ENCODE results near the gene DUSP19.
"Not testable (repeated sequence)": the region's sequence is repeated elsewhere in the genome, so short reads cannot be mapped to it uniquely, and the experiment has no call there.

DUSP19 gene, protein sequence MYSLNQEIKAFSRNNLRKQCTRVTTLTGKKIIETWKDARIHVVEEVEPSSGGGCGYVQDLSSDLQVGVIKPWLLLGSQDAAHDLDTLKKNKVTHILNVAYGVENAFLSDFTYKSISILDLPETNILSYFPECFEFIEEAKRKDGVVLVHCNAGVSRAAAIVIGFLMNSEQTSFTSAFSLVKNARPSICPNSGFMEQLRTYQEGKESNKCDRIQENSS
- 2.6 to 5.6 (median 3.1) reads per million in 4 experiments for total RNA-seq

DNA sequence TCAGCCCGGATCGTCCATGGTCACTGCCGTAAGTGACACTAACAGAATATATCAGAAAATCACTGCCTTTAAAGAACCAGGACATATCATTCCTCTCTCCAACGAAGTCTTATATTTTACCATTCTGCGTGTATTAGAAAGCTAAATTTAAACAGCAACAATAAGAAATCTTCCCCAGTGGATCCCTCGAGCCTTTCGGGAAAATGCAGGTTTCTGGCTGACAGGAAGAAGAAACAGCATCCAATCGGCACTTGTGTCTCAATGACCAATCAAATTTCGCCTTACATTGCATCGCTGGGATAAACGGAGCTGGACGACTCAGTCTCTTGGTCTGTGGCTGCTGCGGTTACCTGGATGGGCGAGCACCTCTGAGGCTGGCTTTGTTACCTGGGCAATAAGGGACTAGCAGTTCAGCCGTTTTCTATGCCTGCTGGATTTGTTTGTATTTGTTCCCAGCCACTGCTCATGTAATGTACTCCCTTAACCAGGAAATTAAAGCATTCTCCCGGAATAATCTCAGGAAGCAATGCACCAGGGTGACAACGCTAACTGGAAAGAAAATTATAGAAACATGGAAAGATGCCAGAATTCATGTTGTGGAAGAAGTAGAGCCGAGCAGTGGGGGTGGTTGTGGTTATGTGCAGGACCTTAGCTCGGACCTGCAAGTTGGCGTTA lies at the start of gene DUSP19:
TSS of gene DUSP19 (plus strand) at position 284 of the 675 bp plus-strand sequence. CDS start at position 471, 187 bp downstream.
- peak; percentile 61 for DNase-seq

DNA sequence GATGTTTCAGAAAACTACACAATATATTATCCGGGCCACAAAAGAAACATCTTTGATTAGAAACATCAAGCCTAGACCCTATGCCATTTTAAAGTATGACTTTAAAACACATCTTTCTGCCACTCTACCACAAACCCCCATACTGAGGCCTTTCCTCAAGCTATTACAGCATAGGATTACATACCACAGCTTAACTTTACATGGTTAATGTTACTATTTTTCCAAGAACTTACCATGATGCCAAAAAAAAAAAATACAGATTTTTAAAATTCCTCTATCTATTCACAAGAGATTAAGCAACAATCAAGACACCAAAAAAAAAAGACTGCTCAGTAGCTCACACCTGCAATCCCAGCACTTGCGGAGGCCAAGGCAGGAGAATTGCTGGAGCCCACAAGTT lies 49.3 kb upstream of the DUSP19 start:
- no peak for DNase-seq

DNA sequence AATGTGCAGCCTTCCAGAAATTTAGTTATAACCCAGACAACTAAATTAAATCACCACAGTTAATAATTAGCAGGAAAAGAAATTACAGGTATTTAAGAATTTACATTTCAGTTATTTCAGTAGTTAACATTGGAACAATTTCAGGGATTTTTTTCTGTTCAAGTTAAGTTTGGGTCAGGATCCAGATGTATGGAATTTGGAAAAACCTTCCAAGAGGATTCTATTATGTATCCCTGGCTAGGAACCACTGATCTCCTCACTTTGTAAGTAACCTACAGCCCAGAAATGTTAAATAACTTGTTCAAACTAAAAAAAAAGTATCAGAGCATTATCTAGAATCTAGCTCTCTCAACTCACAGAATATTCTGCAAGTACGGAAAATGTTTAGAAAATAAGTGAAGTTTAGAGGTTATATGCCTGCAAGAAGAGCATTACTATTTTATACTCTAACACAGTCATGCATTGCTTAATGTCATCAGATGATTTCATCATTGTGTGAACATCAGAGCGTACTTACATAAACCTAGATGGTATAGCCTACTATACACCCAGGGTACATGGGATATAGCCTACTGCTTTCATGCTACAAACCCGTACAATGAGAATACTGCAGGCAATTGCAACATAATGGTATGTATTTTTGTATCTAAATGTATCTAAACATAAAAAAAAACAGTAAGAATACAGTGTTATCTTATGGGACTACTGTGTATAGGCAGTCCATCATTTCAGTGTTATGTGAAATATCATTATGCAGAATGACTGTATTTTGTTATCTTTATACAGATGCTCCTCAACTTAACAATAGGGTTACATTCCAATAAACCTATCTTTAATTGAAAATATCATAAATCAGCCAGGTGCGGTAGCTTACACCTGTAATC lies 46.4 kb upstream of the DUSP19 start:
- DNase-seq = no peak

DNA sequence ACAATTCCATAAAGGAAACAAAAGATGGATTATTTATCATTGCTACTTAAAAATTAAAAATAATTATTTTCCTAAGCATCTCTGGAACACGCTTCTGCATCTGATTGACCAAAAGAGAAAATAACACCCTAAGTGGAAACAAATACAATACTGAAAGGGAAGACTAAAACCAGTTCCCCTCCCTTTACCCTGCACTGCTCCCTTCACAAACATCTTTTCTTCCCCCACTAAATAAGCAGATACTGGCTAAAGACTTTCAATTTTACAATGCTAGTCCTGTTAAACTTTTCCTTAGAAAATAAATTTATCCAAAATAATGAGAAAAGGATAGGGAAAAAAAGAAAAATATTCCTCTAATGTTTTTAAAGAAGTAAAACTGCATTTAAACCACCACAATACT lies 44.6 kb upstream of the DUSP19 start:
- DNase-seq = no peak

- DNase-seq = no peak
These were observed 43.7 kb upstream of the DUSP19 start for GRCh38 chr2:183034806-183035205.

DNA sequence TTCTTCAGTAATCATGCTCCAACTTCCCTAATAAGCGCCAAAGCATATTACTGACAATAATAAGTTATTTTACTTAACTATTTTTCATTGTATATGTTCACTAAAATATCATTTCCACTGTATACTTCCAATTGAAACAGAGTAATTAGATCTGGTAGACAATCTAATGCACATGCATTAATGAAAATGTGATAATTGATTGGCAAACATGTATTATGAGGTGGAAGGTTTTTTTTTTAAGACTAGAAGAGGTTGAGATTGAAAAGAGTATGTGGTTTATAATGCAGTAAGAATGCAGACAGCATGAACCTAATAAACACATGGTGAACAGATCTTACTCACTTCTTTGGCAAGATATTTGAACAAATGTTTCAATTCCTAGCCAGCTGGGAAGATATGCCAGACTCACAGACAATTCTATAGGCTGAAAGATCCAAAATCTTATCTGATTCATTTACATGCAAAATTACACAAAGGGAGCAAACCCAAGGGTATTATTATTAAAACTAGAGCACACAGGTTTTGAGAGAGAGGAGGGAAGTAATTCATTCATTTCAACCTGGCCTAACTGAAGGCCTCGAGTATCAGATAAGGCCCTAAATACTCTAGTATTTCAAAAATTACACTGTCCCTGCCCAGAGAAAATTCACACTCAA lies 43.1 kb upstream of the DUSP19 start:
- DNase-seq = no peak

DNA sequence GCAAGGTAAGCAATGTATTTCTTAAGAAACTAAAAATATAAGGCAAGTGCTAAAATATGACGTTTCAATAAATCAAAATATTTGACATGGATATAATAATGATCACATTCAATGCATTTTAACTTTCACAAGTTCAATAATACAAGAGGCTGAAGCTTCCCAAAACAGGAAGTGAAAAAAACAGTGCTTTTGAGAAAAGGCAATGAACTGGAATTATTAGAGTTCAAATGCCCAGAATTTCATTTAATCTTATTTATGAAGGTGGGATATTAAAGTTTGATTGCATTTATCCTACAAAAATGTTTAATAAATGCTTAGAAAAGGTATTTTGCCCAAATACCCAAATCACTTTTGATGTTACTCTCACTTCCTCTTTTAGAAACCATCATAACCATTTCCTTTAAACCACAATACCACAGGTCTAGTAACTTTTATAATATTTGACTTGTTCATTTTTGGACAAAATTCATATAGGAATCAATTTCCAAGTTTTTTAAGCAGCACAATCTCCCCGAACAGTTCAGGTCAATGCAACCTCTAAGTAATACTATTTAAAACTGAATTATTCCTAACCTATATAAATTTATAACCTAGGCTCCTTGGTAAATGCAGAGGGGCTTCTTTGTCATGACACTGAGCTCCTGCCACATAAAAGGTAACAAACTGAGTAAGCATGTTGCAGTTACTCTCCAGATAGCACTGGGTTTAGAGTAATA lies 42.4 kb upstream of the DUSP19 start:
- DNase-seq = no peak

DNA sequence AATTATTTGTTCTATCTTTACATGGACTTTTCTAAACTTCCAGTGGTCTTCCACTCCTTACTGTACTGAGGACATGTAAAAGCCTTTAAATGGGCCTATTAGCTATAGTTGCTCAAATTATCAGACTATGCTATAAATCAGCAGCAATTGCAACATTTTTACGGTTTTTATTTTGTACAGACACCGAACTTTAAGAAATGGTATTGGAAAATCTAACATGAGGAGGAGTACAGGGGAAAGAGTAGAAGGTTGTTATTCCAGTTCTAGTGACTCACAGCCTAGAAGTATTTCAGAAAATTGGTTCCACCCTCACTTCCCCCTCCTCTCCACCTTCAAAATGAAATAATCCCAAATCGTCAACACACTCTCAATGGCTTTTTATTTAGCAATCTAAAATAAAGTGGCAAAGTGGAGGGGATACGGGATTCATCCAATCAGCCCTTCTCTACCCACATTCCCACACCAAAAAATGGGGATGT lies 41.4 kb upstream of the DUSP19 start:
- DNase-seq = no peak

DNA sequence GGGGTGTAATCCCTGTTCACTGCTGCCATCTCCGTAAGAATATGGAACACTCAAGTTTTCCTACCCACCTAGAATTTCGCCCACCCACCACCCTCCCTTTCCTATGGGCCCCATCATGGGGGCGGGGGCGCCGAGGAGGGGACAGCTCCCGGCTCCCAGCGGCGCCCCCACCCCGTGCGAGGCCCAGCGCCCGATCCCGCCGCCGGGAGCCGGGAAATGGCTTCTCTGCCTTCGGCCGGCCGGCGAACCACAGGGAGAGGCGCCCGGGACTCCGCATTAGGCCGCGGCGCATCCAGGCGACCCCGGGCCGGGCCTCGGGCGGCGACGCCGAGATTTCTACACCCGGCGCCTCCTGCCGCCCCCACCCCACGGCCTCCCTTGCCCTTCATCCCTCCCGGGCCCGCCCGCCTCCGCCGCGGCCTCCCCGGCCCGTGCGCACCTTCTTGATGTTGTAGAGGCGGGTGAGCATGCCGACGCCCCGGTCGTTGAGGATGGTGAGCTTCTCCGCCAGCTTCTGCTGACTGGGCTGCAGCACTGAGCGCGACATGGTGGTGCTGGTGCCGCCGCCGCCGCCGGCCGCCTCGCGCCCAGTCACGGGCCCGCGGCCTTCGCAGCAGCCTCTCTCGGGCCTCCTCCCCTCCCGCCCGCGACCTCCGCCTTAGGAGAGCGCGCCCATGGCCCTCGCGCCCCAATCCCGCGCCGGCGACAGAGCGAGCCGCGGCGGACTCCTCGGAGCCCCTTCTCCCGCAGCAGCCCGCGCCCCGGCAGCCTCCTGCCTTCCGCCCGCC lies 40.8 kb upstream of the DUSP19 start:
- DNase-seq = peak; percentile 16

DNA sequence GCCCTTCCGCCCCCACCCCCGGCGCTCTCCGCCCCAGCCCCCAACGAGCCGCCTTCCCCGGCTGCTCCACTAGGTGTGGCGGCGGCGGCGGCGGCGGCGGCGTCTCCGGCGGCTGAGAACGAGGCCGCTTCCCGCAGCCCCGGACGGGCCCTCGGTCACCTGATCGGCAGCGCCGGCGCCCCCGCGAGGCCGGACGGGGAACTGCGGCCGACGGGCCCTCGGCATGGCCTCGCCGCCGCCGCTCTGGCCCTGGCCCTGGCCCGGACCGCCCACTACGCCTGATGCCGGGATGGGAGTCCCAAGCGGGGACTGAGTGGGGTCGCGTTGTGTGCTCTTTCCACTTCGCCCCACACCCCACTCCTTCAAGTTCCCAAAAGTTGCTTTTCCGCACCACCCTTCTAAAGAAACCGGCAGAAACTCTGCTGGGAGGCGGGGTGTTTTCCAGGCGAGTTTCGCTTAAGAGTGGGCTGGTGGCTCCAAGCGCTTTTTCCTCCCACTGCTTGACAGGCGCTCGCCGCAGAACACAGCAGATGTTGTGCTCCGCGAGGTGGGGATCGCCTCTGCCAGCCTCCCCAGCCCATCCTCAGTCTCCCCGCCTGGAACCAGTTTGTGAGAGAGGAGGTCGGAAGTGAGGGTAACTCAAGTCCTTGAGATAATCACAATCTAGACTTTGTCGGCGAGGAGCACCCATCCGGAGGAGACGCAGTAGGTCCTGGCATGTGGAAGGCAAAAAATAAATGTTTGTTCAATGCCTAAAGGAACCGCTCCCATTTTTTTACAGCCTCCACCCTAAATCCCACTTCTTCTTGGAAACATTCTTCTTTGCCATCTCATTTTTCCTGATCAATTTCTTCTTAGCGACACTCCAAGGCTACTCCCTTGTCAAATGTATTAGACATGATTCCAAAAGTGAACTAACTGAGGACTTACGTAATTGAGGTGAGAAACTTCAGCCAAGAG lies 39.9 kb upstream of the DUSP19 start, which contains the start of gene NCKAP1:
TSS of gene NCKAP1 (minus strand) at position 117 of the 960 bp plus-strand sequence. CDS start 358 bp downstream, outside the sequence.
- peak; percentile 56 for DNase-seq

DNA sequence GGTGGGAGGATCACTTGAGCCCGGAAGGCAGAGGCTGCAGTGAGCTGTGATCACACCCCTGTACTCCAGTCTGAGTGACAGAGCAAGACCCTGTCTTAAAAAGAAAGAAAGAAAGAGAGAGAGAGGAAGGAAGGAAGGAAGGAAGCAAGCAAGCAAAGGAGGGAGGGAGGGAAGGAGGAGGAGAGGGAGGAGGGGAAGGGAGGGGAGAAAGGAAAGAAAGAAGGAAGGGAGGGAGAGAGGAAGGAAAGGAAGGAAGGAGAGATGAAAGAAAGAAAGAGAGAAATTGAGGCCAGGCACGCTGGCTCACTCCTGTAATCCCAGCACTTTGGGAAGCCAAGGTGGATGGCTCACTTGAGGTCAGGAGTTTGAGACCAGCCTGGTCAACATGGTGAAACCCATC lies 37.9 kb upstream of the DUSP19 start:
- no peak for DNase-seq

DNA sequence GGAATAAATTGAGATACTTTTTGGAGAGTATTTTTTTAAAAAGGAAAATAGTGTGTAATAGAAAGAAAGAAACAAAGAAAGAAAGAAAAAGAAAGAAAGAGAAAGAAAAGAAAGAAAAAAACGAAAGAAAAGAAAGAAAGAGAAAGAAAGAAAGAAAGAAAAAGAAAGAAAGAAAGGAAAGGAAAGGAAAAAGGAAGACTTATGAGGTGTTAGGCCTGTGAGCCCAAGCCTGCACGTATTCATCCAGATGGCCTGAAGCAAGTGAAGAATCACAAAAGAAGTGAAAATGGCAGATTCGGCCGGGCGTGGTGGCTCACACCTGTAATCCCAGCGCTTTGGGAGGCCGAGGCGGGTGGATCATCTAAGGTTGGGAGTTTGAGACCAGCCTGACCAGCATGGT lies 35.0 kb upstream of the DUSP19 start:
- not testable (repeated sequence) for DNase-seq

DNA sequence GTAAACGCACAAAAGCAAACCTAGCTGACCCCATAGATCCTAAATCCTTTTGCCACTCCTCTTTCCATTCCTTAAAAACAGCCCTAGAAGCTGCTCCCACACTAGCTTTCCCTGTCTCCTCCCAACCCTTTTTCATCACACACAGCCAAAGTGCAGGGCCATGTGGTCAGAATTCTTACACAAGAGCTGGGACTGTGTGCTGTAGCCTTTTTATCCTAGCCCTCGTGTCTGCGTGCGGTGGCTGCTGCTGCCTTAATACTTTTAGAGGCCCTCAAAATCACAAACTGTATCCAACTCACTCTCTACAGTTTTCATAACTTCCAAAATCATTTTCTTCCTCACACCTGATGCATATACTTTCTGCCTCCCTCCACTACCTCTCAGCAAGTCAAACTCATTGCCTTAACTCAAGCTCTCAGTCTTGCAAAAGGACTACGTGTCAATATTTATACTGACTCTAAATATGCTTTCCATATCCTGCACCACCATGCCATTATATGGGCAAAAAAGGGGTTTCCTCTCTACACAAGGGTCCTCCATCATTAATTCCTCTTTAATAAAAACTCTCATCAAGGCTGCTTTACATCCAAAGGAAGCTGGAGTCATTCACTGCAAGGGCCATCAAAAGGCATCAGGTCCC lies 30.9 kb upstream of the DUSP19 start:
- DNase-seq = not testable (repeated sequence)

DNA sequence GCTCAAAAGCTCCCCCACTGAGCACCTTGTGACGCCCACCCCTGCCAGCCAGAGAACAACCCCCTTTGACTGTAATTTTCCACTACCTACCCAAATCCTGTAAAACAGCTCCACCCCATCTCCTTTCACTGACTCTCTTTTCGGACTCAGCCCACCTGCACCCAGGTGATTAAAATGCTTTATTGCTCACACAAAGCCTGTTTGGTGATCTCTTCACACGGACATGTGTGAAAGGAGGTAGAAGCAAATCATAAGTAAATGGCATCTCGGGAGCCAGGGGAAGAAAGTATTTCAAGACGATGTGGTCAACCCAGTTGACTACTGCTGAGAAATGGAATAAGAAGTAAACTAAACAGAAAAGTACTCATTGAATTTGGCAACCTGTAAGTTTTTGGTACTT lies 29.1 kb upstream of the DUSP19 start:
- no peak for DNase-seq

DNA sequence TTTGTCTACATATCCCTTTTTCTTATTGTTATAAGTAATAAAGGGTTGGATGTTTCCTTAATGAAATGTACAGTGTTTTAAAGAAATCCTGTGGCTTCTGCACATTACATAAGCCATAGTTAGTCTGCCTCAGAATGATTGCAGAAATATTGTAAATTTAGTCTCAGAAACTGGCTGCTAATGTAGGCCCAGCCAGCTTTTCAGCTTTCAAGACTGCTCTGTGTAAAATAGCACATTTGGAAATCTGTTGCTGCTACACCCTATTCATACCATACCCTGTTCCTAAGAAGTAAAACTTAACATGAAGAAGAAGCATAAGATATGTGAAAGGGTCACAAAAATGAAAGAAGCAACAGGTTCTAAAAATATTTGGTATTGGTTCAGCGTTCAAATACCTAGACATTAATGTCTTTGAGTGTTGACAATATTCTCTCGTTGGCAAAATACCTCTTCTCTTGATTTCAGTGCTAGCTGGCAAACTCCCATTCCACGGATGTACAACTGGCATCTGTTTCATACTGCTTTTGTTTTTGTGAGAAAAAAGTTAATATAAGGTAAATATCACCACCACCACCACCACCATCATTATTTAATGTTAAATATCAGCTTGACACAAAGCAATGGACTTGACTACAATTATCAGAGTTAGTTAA lies 21.1 kb upstream of the DUSP19 start:
- DNase-seq = no peak

GRCh38 chr2:183059561-183059960 lies 19.0 kb upstream of the DUSP19 start:
- no peak for DNase-seq

- DNase-seq = no peak
These were observed 17.8 kb upstream of the DUSP19 start for GRCh38 chr2:183060571-183061231.

DNA sequence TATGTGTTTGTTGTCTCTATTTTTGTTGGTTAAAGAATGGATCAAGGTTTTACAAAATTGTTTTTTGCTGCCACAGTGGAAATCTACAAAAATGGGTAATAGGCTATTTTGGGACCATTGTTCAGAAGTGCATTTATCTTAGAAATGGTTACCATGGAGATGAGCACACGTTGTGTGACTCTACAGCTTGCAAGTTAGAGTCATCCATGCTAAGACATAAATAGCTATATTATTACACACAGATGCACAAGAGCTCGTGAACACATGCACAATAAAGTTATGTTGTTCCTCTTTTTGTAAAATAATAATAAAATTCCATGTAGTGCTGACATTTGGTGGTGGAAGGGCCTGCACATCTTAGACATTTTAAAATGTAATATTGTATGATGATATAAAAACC lies 15.5 kb upstream of the DUSP19 start:
- DNase-seq = no peak
